IMR-90 (cell line): ENCODE data around the gene AGXT. TPM values are rescaled to one million over a fixed set of nuclear protein-coding genes. Genes with fewer than 3 reads are reported as not detected.

Experiments used
- ATAC-seq: fragments of 200-7000 bp; cut with Tn5 transposase; 2 replicates; pipeline ENCODE4 v1.9.1; 2020; ENCODE audit warnings: low read depth, mild to moderate bottlenecking, moderate library complexity
- BruUV-seq: library from RNA; stranded (reverse); fragments of 400-500 nt; replicated peaks from 2 replicates; lab custom pipeline; 2021; lab: Mats Ljungman, UMichigan
- CTCF ChIA-PET: fragments of 300-600 bp; formaldehyde crosslinking; extraction: SDS; loops from one replicate; lab custom pipeline; 2021; ENCODE audit warnings: antibody characterized with exemption; lab: Yijun Ruan, JAX
- POLR2A ChIA-PET: fragments of 300-600 bp; sonication (Branson Sonifier 250); formaldehyde crosslinking; loops from one replicate; lab custom pipeline; 2022; ENCODE audit warnings: antibody characterized with exemption; ENCODE audit not compliant: unreplicated experiment; lab: Charles Lee
- DNase-seq: peaks from one replicate; pipeline ENCODE4 v3.0.0; 2013
- H2AFZ ChIP-seq: replicated peaks from 2 replicates; pipeline ENCODE3; 2013; ENCODE audit warnings: low read length, mild to moderate bottlenecking; ENCODE audit not compliant: poor library complexity
- H2AK5ac ChIP-seq: 2 replicates; pipeline ENCODE4 v1.6.1; 2013; ENCODE audit warnings: low read depth, low read length, inconsistent platforms
- H2AK9ac ChIP-seq: replicated peaks from 2 replicates; pipeline ENCODE3; 2013; ENCODE audit warnings: mild to moderate bottlenecking, low read depth, low read length, moderate library complexity; ENCODE audit not compliant: poor library complexity
- H2BK120ac ChIP-seq: 2 replicates; pipeline ENCODE4 v1.6.1; 2013; ENCODE audit warnings: low read depth, low read length, inconsistent platforms
- H2BK15ac ChIP-seq: 3 replicates; pipeline ENCODE4 v1.6.1; 2013; ENCODE audit warnings: low read depth, low read length, inconsistent platforms
- H2BK20ac ChIP-seq: 2 replicates; pipeline ENCODE4 v1.6.1; 2013; ENCODE audit warnings: low read depth, mild to moderate bottlenecking, inconsistent platforms, low read length, moderate library complexity
- H2BK5ac ChIP-seq: 2 replicates; pipeline ENCODE4 v1.6.1; 2013; ENCODE audit warnings: mild to moderate bottlenecking, low read depth, low read length, inconsistent platforms; ENCODE audit not compliant: poor library complexity, severe bottlenecking
- H3K14ac ChIP-seq: replicated peaks from 2 replicates; pipeline ENCODE4 v1.6.1; 2013; ENCODE audit warnings: low read depth, low read length, inconsistent platforms
- H3K18ac ChIP-seq: 2 replicates; pipeline ENCODE4 v1.6.1; 2013; ENCODE audit warnings: low read depth, low read length, control low read depth
- H3K23ac ChIP-seq: 2 replicates; pipeline ENCODE4 v1.6.1; 2013; ENCODE audit warnings: low read depth, low read length, inconsistent platforms
- H3K27ac ChIP-seq: 2 replicates; pipeline ENCODE4 v1.5.1; 2013; ENCODE audit warnings: mild to moderate bottlenecking, control low read depth, low read length; ENCODE audit not compliant: insufficient read depth
- H3K27me3 ChIP-seq: 2 replicates; pipeline ENCODE4 v1.6.1; 2013; ENCODE audit warnings: low read length; ENCODE audit not compliant: control insufficient read depth, insufficient read depth
- H3K36me3 ChIP-seq: 2 replicates; pipeline ENCODE4 v1.6.1; 2013; ENCODE audit warnings: low read length, mixed read lengths; ENCODE audit not compliant: control insufficient read depth, insufficient read depth
- H3K4ac ChIP-seq: 2 replicates; pipeline ENCODE4 v1.6.1; 2013; ENCODE audit warnings: low read depth, low read length, inconsistent platforms
- H3K4me1 ChIP-seq: 2 replicates; pipeline ENCODE4 v1.6.1; 2013; ENCODE audit warnings: low read length, mixed read lengths; ENCODE audit not compliant: control insufficient read depth, insufficient read depth
- H3K4me2 ChIP-seq: 2 replicates; pipeline ENCODE4 v1.6.1; 2013; ENCODE audit warnings: low read depth, mild to moderate bottlenecking, control low read depth, low read length, moderate library complexity
- H3K4me3 ChIP-seq: 2 replicates; pipeline ENCODE4 v1.5.1; 2013; ENCODE audit warnings: low read depth, mild to moderate bottlenecking, control low read depth, low read length, moderate library complexity; ENCODE audit not compliant: insufficient read depth
- H3K56ac ChIP-seq: 2 replicates; pipeline ENCODE4 v1.6.1; 2013; ENCODE audit warnings: low read length, inconsistent platforms; ENCODE audit not compliant: insufficient read depth; ENCODE audit errors: extremely low read depth
- H3K79me1 ChIP-seq, 2 experiments: 2 replicates each; pipeline ENCODE4 v1.6.1; 2013; ENCODE audit warnings: low read length in 2 of 2, inconsistent platforms in 1 of 2, low read depth in 1 of 2
- H3K9ac ChIP-seq: 2 replicates; pipeline ENCODE4 v1.6.1; 2013; ENCODE audit warnings: low read depth, low read length, control low read depth
- H3K9me1 ChIP-seq: 2 replicates; pipeline ENCODE4 v1.6.1; 2013; ENCODE audit warnings: low read length, inconsistent platforms; ENCODE audit not compliant: insufficient read depth
- H3K9me3 ChIP-seq: 2 replicates; pipeline ENCODE4 v1.6.1; 2013; ENCODE audit warnings: low read length; ENCODE audit not compliant: control insufficient read depth, insufficient read depth
- H4K20me1 ChIP-seq: 2 replicates; pipeline ENCODE4 v1.6.1; 2013; ENCODE audit warnings: low read length, inconsistent platforms; ENCODE audit not compliant: insufficient read depth
- H4K5ac ChIP-seq: 2 replicates; pipeline ENCODE4 v1.6.1; 2013; ENCODE audit warnings: mild to moderate bottlenecking, low read depth, low read length, control low read depth
- H4K8ac ChIP-seq, 2 experiments: 2 replicates each; pipeline ENCODE4 v1.6.1; 2013; ENCODE audit warnings: low read depth in 2 of 2, low read length in 2 of 2, control low read depth in 1 of 2, inconsistent platforms in 1 of 2
- H4K91ac ChIP-seq: 2 replicates; pipeline ENCODE4 v1.6.1; 2013; ENCODE audit warnings: low read depth, low read length, inconsistent platforms; ENCODE audit not compliant: insufficient read depth
- BHLHE40 ChIP-seq: fragments of 150-350 bp; IDR thresholded peaks from 2 replicates; pipeline ENCODE4 v1.6.1; 2016; ENCODE audit warnings: mild to moderate bottlenecking, low read depth, low read length
- CHD1 ChIP-seq: IDR thresholded peaks from 2 replicates; pipeline ENCODE4 v1.6.1; 2012; ENCODE audit warnings: low read depth, low read length, improper control_type of control experiment
- FOS ChIP-seq: fragments of 150-350 bp; IDR thresholded peaks from 2 replicates; pipeline ENCODE4 v1.6.1; 2016; ENCODE audit warnings: low read depth, low read length
- MXI1 ChIP-seq: IDR thresholded peaks from 2 replicates; pipeline ENCODE4 v1.6.1; 2012; ENCODE audit warnings: low read depth, mild to moderate bottlenecking, low read length, moderate library complexity, borderline replicate concordance
- NFE2L2 ChIP-seq: fragments of 150-350 bp; IDR thresholded peaks from 2 replicates; pipeline ENCODE4 v1.6.1; 2016; ENCODE audit warnings: low read depth, mild to moderate bottlenecking, low read length
- POLR2A ChIP-seq: IDR thresholded peaks from 2 replicates; pipeline ENCODE4 v1.6.1; 2012; ENCODE audit warnings: mild to moderate bottlenecking, low read depth, low read length
- RFX5 ChIP-seq: IDR thresholded peaks from 2 replicates; pipeline ENCODE4 v1.8.0; 2012; ENCODE audit warnings: low read depth, mild to moderate bottlenecking, low read length, moderate library complexity
- SMC3 ChIP-seq: fragments of 150-350 bp; IDR thresholded peaks from 2 replicates; pipeline ENCODE4 v1.6.1; 2016; ENCODE audit warnings: low read depth, mild to moderate bottlenecking, antibody characterized with exemption, low read length, moderate library complexity
- WGBS, 2 experiments: methylation state at CpG; one replicate each; pipeline versions ENCODE4 v1.1.5 to v1.1.7; 2013; ENCODE audit warnings: missing lambda C conversion rate in 2 of 2; ENCODE audit not compliant: insufficient read length in 1 of 2; ENCODE audit errors: extremely low coverage in 2 of 2; 5-methylcytosine and 5-hydroxymethylcytosine counted together
- dilution Hi-C: fragments of 300-500 bp; cut with HindIII; formaldehyde crosslinking; loops from one replicate; pipeline ENCODE4 v1.14.3; 2018; ENCODE audit warnings: low sequenced_read_pairs; ENCODE audit not compliant: unreplicated experiment
- in situ Hi-C: fragments of 300-500 bp; cut with MboI; formaldehyde crosslinking; loops from 3 replicates; pipeline ENCODE4 v1.14.3; 2019; ENCODE audit warnings: low sequenced_read_pairs, inconsistent platforms, mixed read lengths
- intact Hi-C: fragments of 100-400 bp; cut with micrococcal nuclease; formaldehyde crosslinking; loops from 2 replicates; pipeline ENCODE4 v1.10.0; 2022
- polyA plus RNA-seq, 3 experiments: library from polyadenylated mRNA; depleted of rRNA; stranded (reverse); fragments of >200 nt; gene quantifications; 2 replicates each; pipeline ENCODE4 v1.2.3, GENCODE V29; 2012; ENCODE audit warnings: low replicate concordance in 1 of 3
- total RNA-seq: library from RNA; depleted of rRNA; stranded (reverse); fragments of >200 nt; gene quantifications from 2 replicates; pipeline ENCODE4 v1.2.3, GENCODE V29; 2012
- TF ChIP-seq, protein P1 (sequence below): fragments of 150-350 bp; IDR thresholded peaks from 2 replicates; pipeline ENCODE4 v1.6.1; 2016; ENCODE audit warnings: low read depth, mild to moderate bottlenecking, low read length, moderate library complexity, borderline replicate concordance
- TF ChIP-seq, protein P2 (sequence below): fragments of 150-350 bp; IDR thresholded peaks from 2 replicates; pipeline ENCODE4 v1.6.1; 2017; ENCODE audit warnings: mild to moderate bottlenecking, antibody characterized with exemption, low read length, low read depth

Gene AGXT
- total and polyA plus RNA-seq, 2 of the 4 experiments (the other 2 are of a cell fraction): not detected

DNA sequence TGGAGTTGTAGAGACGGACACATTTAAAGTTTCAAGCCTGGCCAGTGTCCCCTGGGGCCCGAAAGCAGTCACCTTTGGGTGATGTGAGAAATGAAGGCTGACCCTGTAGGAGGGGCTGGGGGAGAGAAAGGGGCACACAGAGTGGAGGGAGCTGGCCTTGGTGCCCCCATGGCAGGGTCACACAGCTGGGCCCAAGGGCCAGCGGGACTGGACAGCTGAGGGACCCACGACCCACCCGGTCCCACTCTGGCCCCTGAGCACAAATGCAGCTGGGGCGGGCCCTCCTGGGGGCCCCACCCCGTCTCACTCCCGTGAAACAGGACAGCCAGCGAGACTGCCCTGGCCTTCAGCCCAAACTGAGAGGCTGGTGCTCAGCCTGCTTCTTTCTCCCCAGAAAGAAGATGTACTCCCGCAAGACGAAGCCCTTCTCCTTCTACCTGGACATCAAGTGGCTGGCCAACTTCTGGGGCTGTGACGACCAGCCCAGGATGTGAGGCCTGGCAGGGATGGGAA is 6.1 kb downstream of the AGXT start (continued):
- TF ChIP-seq, protein P1, sequence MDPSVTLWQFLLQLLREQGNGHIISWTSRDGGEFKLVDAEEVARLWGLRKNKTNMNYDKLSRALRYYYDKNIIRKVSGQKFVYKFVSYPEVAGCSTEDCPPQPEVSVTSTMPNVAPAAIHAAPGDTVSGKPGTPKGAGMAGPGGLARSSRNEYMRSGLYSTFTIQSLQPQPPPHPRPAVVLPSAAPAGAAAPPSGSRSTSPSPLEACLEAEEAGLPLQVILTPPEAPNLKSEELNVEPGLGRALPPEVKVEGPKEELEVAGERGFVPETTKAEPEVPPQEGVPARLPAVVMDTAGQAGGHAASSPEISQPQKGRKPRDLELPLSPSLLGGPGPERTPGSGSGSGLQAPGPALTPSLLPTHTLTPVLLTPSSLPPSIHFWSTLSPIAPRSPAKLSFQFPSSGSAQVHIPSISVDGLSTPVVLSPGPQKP: no peak
- TF ChIP-seq FOS: no peak
- TF ChIP-seq CHD1: no peak

DNA sequence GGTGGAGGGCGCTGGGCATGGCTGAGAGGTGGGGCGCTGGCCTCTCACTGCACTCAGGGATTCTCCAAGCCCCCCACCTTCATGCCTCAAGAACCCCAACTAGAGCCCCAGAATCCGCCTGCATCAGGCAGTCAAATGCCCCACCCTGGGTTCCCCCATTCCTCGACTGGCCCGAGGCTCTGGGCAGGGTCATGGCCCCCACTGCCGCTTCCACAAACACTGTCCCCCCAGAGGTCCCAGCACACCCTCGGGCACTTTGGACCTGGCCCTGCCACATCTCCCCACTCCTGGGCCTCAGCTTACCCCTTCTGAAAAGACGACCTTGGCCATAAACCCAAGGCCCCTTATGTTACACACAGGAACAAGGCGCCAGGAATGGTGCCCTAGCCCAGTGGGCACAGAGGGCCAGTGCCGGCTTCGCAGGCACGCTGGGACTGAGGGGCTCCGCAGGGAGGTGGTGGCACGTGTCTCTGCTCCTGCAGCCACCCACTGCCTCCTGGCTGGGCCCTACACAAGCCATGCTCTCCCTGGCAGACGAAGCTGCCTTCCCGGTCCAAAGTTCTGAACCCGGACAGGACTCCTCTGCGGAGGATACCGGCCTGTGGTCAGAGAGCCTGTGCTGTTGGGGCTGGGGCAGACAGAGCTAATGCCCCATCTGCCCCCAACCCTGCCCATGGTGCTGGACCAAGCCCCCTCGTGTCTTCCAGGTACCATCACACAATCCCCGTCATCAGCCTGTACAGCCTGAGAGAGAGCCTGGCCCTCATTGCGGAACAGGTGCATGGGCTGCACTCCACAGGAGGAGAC is 6.8 kb downstream of the AGXT start:
- dilution Hi-C loops: no loop called here
- TF ChIP-seq POLR2A: no peak
- no peak for TF ChIP-seq FOS
- no peak for TF ChIP-seq RFX5
- TF ChIP-seq, protein P1: no peak
- TF ChIP-seq BHLHE40: no peak
- TF ChIP-seq MXI1: no peak
- TF ChIP-seq SMC3: no peak
- TF ChIP-seq, protein P2, sequence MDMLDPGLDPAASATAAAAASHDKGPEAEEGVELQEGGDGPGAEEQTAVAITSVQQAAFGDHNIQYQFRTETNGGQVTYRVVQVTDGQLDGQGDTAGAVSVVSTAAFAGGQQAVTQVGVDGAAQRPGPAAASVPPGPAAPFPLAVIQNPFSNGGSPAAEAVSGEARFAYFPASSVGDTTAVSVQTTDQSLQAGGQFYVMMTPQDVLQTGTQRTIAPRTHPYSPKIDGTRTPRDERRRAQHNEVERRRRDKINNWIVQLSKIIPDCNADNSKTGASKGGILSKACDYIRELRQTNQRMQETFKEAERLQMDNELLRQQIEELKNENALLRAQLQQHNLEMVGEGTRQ: no peak
- no peak for TF ChIP-seq NFE2L2

More for the DNA sequence above, 6.8 kb downstream of the AGXT start:
- intact Hi-C loops: no loop called here
- ChIA-PET CTCF (no interaction called here), POLR2A (no interaction called here)
- H3K27ac ChIP-seq: no peak overlapping the region
- H3K27me3 ChIP-seq: peaks cover 21% of the 10 kb centered on the region; the same call in 1 of the 2 replicates
- no peak for DNase-seq
- H3K14ac ChIP-seq: no peak overlapping the region
- BruUV-seq: no TSS peak
- H2BK20ac ChIP-seq: no peak overlapping the region
- 93% methylated on average over 9 of the region's 22 CpGs; no CpG with 5 or more reads in 1 of the 2 experiments for WGBS, 2 experiments
- no peak overlapping the region for H2AK5ac ChIP-seq
- H2BK5ac ChIP-seq: no peak overlapping the region
- no peak overlapping the region for H2BK120ac ChIP-seq
- H3K9me1 ChIP-seq: no peaks in the 10 kb centered on the region
- no peak overlapping the region for H3K4ac ChIP-seq
- H4K91ac ChIP-seq: no peak overlapping the region
- no peaks in the 10 kb centered on the region for H3K79me1 ChIP-seq
- no peak overlapping the region for H3K18ac ChIP-seq
- in situ Hi-C loops: no loop called here
- no peak overlapping the region for H3K9ac ChIP-seq
- H4K5ac ChIP-seq: no peak overlapping the region
- H3K4me2 ChIP-seq: no peak overlapping the region
- H2AFZ ChIP-seq: no peak overlapping the region
- no peak overlapping the region for H2BK15ac ChIP-seq
- H3K4me1 ChIP-seq: no peaks in the 10 kb centered on the region
- H3K4me3 ChIP-seq: no peak overlapping the region
- no peaks in the 10 kb centered on the region for H3K9me3 ChIP-seq
- H3K56ac ChIP-seq: no peak overlapping the region
- no peaks in the 10 kb centered on the region for H4K20me1 ChIP-seq
- H3K23ac ChIP-seq: no peak overlapping the region
- H2AK9ac ChIP-seq: no peak overlapping the region
- H3K36me3 ChIP-seq: no peaks in the 10 kb centered on the region
- ATAC-seq: no peak
- no peak overlapping the region for H4K8ac ChIP-seq
